Loucy (cell line): ENCODE measurements around the gene SLC29A3.

ENCODE experiments used
- H2AFZ ChIP-seq: fragments of 200-600 bp; sonication (generic); 2 replicates; pipeline ENCODE4 v1.6.0; 2016; ENCODE audit warnings: antibody characterized with exemption, mild to moderate bottlenecking, low read length, moderate library complexity
- H3F3A ChIP-seq: fragments of 200-600 bp; 2 replicates; pipeline ENCODE4 v1.6.0; 2016; ENCODE audit warnings: antibody characterized with exemption, low read depth, mild to moderate bottlenecking
- H3K27me3 ChIP-seq: fragments of 200-600 bp; sonication (generic); 2 replicates; pipeline ENCODE4 v1.6.1; 2014; ENCODE audit warnings: low read length, mild to moderate bottlenecking; ENCODE audit not compliant: insufficient read depth, poor library complexity, severe bottlenecking
- H3K36me3 ChIP-seq: fragments of 200-600 bp; sonication (generic); 2 replicates; pipeline ENCODE4 v1.6.1; 2016; ENCODE audit warnings: low read length; ENCODE audit not compliant: insufficient read depth
- H3K4me1 ChIP-seq: fragments of 200-600 bp; sonication (generic); 2 replicates; pipeline ENCODE4 v1.5.1; 2014; ENCODE audit warnings: low read length, mild to moderate bottlenecking; ENCODE audit not compliant: insufficient read depth, poor library complexity, severe bottlenecking
- H3K4me2 ChIP-seq: fragments of 200-600 bp; sonication (generic); 2 replicates; pipeline ENCODE4 v1.6.0; 2014; ENCODE audit warnings: antibody characterized with exemption, low read length, low read depth, mild to moderate bottlenecking; ENCODE audit not compliant: poor library complexity, severe bottlenecking
- H3K4me3 ChIP-seq: fragments of 200-600 bp; sonication (generic); 2 replicates; pipeline ENCODE4 v1.5.1; 2014; ENCODE audit warnings: low read length, mild to moderate bottlenecking, mixed read lengths; ENCODE audit not compliant: poor library complexity, severe bottlenecking
- H3K79me2 ChIP-seq: fragments of 200-600 bp; sonication (generic); 2 replicates; pipeline ENCODE4 v1.6.1; 2014; ENCODE audit warnings: low read length; ENCODE audit not compliant: insufficient read depth
- H3K9ac ChIP-seq: fragments of 200-600 bp; sonication (generic); 2 replicates; pipeline ENCODE4 v1.6.0; 2014; ENCODE audit warnings: mild to moderate bottlenecking, low read depth, low read length, moderate library complexity; ENCODE audit not compliant: poor library complexity, severe bottlenecking
- H3K9me2 ChIP-seq: fragments of 200-600 bp; sonication (generic); replicated peaks from 2 replicates; pipeline ENCODE4 v1.6.1; 2016; ENCODE audit warnings: low read depth, low read length, mixed read lengths
- H3K9me3 ChIP-seq: fragments of 200-600 bp; sonication (generic); 2 replicates; pipeline ENCODE4 v1.6.1; 2014; ENCODE audit warnings: mild to moderate bottlenecking, antibody characterized with exemption, low read length, low read depth; ENCODE audit not compliant: insufficient read depth
- H4K20me1 ChIP-seq: fragments of 200-600 bp; sonication (generic); 2 replicates; pipeline ENCODE4 v1.6.0; 2014; ENCODE audit warnings: antibody characterized with exemption, low read length, mild to moderate bottlenecking; ENCODE audit not compliant: insufficient read depth, poor library complexity, severe bottlenecking
- EZH2phosphoT487 ChIP-seq: fragments of 200-600 bp; IDR thresholded peaks from 2 replicates; pipeline ENCODE4 v1.6.1; 2018; ENCODE audit warnings: antibody characterized with exemption, mild to moderate bottlenecking, moderate library complexity, borderline replicate concordance
- TF ChIP-seq, protein P1 (sequence below): fragments of 200-600 bp; sonication (generic); conservative IDR thresholded peaks from 2 replicates; pipeline ENCODE4 v1.5.1; 2014; ENCODE audit warnings: mild to moderate bottlenecking, antibody characterized with exemption, low read length

Gene SLC29A3

DNA sequence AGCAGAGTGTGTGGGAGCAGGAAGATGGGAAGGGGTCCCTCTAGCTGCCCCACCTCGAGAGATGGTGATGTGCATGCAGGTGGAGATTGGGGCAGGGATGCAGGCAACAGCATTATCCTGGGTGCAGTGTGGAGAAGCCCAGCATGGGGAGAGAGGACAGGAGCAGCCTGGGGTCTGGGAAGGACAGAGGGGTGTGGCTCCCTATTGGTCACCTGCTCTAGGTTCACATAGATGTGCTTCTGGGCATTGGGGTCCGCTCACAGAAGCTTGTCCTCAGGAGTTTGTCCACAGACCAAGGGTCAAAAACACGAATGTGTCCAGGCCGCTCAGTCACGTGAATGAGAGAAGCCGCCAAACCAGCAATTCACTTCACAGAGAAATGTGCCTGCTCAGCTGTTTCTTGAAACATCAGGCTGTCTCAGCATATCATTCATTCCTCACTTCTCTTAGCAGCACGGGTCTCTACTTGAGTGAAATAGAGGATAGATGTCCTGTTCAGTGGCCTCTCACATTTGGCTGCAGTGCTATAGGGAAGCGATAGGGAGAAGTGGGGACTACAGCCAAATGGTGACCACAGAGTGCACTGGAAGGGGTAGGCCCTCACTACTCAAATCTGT, 11.5 kb upstream of the SLC29A3 start:
- no peaks in the 10 kb centered on the region for H3K9me3 ChIP-seq
- H4K20me1 ChIP-seq, result no peaks in the 10 kb centered on the region
- H3K4me2 ChIP-seq, result no peak overlapping the region
- no peak for TF ChIP-seq EZH2phosphoT487
- TF ChIP-seq, protein P1, sequence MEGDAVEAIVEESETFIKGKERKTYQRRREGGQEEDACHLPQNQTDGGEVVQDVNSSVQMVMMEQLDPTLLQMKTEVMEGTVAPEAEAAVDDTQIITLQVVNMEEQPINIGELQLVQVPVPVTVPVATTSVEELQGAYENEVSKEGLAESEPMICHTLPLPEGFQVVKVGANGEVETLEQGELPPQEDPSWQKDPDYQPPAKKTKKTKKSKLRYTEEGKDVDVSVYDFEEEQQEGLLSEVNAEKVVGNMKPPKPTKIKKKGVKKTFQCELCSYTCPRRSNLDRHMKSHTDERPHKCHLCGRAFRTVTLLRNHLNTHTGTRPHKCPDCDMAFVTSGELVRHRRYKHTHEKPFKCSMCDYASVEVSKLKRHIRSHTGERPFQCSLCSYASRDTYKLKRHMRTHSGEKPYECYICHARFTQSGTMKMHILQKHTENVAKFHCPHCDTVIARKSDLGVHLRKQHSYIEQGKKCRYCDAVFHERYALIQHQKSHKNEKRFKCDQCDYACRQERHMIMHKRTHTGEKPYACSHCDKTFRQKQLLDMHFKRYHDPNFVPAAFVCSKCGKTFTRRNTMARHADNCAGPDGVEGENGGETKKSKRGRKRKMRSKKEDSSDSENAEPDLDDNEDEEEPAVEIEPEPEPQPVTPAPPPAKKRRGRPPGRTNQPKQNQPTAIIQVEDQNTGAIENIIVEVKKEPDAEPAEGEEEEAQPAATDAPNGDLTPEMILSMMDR, result no peak
- H3K36me3 ChIP-seq, result no peaks in the 10 kb centered on the region
- H3F3A ChIP-seq, result no peaks in the 10 kb centered on the region
- H3K79me2 ChIP-seq, result no peaks in the 10 kb centered on the region
- H2AFZ ChIP-seq, result no peak overlapping the region
- no peak overlapping the region for H3K9ac ChIP-seq
- no peak overlapping the region for H3K4me3 ChIP-seq
- no peaks in the 10 kb centered on the region for H3K9me2 ChIP-seq
- H3K4me1 ChIP-seq, result no peaks in the 10 kb centered on the region
- H3K27me3 ChIP-seq, result no peaks in the 10 kb centered on the region

DNA sequence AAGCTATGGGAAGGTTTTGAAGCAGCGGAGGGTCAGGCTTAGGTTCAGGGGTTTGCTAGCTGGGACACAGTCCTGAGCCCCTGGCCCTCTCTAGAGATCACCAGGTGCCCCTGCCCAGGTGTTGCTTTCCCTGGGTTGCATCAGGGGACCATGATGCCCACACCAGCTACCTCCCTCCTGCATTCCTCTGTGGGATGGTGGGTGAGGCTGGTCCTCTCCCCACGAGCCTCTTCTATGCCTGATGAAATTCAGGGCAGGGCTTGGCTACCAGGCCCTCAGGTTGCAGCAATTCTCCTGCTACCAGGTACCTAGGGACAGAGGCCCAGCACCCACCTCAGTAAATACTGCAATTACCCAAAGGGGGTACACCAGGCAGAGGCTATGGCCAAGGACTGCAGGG, 10.8 kb upstream of the SLC29A3 start:
- Histone ChIP-seq H2AFZ (no peak overlapping the region), H3K27me3 (no peaks in the 10 kb centered on the region), H3K79me2 (no peaks in the 10 kb centered on the region), H3K4me3 (no peak overlapping the region), H3K9ac (no peak overlapping the region), H3K9me3 (no peaks in the 10 kb centered on the region), H3F3A (no peaks in the 10 kb centered on the region), H4K20me1 (no peaks in the 10 kb centered on the region), H3K36me3 (no peaks in the 10 kb centered on the region), H3K4me1 (no peaks in the 10 kb centered on the region), H3K9me2 (no peaks in the 10 kb centered on the region), H3K4me2 (no peak overlapping the region)
- TF ChIP-seq EZH2phosphoT487, result no peak
- TF ChIP-seq, protein P1, result no peak

DNA sequence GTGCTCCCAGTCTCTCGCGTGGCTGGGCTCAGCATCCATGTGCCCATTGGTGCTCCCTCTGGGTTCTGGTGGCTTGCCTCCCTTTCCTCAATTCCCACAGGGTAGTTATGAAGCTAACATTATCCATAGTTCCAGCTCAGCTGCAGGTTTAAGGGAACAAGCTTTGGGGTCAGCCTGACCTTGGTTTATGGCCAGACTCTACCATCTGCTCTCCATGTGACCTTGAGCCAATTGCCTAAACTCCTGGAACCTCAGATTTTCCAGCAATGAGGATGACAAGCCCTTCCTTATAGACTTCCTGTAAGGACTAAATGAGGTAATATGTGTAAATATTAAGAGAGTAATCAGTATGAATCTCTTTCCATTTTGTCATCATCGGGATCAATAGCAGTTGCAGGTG, 10.1 kb upstream of the SLC29A3 start:
- no peaks in the 10 kb centered on the region for H3K4me1 ChIP-seq
- H3K9me2 ChIP-seq, result no peaks in the 10 kb centered on the region
- H3K36me3 ChIP-seq, result no peaks in the 10 kb centered on the region
- H3K4me3 ChIP-seq, result no peak overlapping the region
- H3K27me3 ChIP-seq, result no peaks in the 10 kb centered on the region
- no peaks in the 10 kb centered on the region for H3K9me3 ChIP-seq
- H3K4me2 ChIP-seq, result no peak overlapping the region
- H3K9ac ChIP-seq, result no peak overlapping the region
- TF ChIP-seq, protein P1, result no peak
- TF ChIP-seq EZH2phosphoT487, result no peak
- no peaks in the 10 kb centered on the region for H3F3A ChIP-seq
- H2AFZ ChIP-seq, result no peak overlapping the region
- H4K20me1 ChIP-seq, result no peaks in the 10 kb centered on the region
- H3K79me2 ChIP-seq, result no peaks in the 10 kb centered on the region
